ENCODE measurements around the gene RHPN2. TPM values are rescaled to one million over a fixed set of nuclear protein-coding genes. Genes with fewer than 3 reads are reported as not detected.
"Not testable (repeated sequence)": the region's sequence is repeated elsewhere in the genome, so short reads cannot be mapped to it uniquely, and the experiment has no call there.

The RHPN2 gene
- polyA plus RNA-seq, 1 donor, result 0.84 TPM

GRCh38 chr19:33064458-33064791 is 263 bp downstream of the RHPN2 start:
- DNase-seq, result no peak

GRCh38 chr19:33063753-33064457 is 783 bp downstream of the RHPN2 start:
- DNase-seq, result no peak

- no peak for DNase-seq
Measured at GRCh38 chr19:33063356-33063752, 1.3 kb downstream of the RHPN2 start.

DNA sequence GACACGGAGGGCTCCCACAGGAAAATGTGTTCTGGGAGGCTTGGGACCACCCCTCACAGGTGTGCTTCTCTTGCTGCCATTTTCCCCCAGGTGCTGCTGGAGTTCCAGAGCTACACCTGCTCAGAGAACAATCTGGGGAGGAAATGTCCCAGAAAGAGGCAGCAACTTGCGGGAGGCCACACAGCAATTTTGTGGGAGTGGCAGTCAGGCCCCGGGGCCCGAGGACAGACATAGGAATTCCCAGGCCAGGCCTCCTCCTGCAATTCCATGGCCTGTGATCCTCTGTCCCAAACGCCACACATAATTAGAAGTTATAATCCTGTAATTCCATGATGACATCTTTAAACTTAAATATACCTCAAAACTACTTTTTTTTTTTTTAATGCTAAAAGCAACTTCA is 1.8 kb downstream of the RHPN2 start:
- no peak for DNase-seq

GRCh38 chr19:33060586-33060985 is 4.1 kb downstream of the RHPN2 start:
- no peak for DNase-seq

DNA sequence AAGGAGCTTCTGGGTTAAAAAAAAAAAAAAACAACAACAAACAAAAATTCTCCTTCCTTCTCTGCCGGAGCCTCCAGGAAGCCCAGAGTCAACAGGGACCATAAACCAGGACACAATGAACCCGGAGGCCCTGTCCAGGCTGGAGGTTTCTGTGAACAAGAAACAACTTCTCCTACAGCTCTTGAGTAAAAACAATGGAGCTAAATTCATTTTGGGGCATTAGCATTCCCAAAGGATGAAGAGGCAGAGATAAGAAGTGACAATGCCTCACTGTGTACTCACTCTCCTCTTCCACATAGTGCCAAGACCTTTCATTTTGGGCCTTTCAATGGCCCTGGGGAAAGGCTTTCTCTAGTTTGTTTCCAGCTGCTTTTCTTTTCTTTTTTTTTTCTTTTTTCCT is 9.0 kb downstream of the RHPN2 start:
- DNase-seq, result no peak

GRCh38 chr19:33054623-33055022 is 10.1 kb downstream of the RHPN2 start:
- DNase-seq, result no peak

GRCh38 chr19:33052352-33052972 is 12.2 kb downstream of the RHPN2 start:
- no peak for DNase-seq

DNA sequence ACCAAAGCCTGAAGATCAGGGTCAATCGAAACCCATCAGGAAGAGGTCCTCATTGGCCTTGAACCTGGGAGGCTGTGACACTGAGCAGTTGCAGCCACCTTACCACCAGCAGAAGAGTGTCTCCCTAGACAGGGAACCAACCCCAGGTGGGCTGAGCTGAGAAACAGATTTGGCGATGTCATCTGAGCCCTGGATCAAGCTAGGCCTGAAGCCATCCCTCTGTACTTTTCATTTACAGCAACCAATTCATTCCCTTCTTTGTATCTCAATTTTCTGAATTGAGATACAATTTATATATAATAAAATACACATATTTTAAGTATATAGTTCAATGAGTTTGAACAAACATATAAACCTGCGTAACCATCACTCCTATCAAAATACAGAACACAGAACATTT is 14.6 kb downstream of the RHPN2 start:
- DNase-seq, result no peak

GRCh38 chr19:33048806-33049676 is 15.6 kb downstream of the RHPN2 start:
- no peak for DNase-seq

DNA sequence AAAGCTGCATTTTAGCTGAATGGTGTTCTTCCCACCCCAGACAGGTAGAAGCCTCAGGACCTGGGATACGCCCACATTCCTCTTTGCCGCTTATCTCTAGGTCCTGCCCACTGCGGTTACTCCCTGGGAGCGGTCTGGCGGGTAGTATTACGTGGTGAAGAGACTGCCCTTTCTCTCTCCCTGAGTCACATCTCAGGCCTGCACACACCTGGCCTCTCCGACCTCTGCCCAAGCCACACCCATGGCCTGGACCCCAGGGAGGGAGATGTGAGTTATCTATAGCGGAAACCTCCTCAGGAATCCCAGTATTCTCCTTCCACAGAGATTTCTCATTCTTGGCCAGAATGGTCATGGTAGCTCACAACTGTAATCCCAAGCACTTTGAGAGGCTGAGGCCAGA is 17.3 kb downstream of the RHPN2 start:
- no peak for DNase-seq

DNA sequence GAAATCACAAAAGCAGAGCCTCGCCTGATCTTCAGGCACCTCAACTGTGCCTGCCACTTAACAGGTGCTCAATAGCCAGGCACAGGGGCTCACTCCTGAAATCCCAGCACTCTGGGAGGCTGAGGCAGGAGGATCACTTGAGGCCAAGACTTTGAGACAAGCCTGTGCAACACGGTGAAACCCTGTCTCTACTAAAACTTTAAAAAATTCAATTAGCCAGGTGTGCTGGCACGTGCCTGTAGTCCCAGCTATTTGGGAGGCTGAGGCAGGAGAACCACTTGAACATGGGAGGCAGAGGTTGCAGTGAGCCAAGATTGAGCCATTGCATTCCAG is 22.9 kb downstream of the RHPN2 start:
- DNase-seq, result not testable (repeated sequence)

- DNase-seq, result no peak
Measured at GRCh38 chr19:33040994-33041827, 23.5 kb downstream of the RHPN2 start.

DNA sequence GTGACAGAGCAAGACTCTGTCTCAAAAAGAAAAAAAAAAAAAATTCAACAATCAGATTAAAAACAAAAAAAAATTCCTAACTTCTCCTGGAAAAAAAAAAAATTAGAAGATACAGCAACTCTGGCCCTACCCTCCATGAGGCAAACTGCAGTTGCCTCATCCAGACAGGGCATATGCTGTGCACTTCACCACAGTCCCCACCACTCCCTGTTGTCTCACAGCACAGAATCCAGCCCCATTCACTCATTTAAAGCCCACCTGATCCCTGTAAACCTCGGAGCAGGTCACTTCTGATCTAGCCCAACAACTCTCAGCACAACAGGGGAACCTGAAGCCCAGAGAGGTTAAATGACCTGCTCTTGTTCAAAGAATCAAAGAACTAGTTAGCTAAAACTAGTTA is 24.9 kb downstream of the RHPN2 start:
- DNase-seq, result no peak

DNA sequence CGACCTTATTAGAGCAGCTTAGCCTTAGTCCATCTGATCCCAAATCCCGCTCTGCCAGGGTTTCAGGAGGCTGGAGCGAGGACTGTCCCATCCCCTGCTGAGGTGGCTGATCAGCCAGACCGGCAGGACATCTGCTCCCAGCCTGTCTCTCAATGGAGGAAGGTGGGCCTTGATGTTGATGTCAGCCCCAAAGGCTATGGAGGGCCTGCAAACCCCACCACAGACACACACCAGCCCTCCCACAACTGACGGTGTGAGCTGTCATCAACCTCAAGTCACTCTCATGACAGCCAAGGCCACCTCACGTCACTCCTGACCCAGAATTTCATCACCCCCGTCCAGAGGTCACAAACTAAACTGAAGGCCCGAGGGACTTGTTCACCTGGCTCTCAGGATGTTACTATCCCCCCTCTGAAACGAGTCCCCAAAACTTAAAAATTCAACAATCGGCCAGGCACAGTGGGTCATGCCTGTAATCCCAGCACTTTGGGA is 25.5 kb downstream of the RHPN2 start:
- no peak for DNase-seq

- DNase-seq, result not testable (repeated sequence)
Measured at GRCh38 chr19:33037168-33038025, 27.3 kb downstream of the RHPN2 start.

GRCh38 chr19:33036370-33037167 is 28.1 kb downstream of the RHPN2 start:
- DNase-seq, result not testable (repeated sequence)

- DNase-seq, result no peak
Measured at GRCh38 chr19:33035461-33035860, 29.2 kb downstream of the RHPN2 start.

GRCh38 chr19:33032218-33032781 is 32.4 kb downstream of the RHPN2 start:
- DNase-seq, result no peak

GRCh38 chr19:33029746-33030303 is 34.9 kb downstream of the RHPN2 start:
- no peak for DNase-seq

All from hindlimb muscle (tissue), 1 donor.